ENCODE measurements around the gene MAP4.

The MAP4 gene

GRCh38 chr3:47871389-47871788, 144.8 kb downstream of the MAP4 start:
- WGBS, 2 experiments = 89 to 96% methylated on average over 2 of the region's 2 CpGs
- no peak overlapping the region for H3K27ac ChIP-seq (ENCODE audit: insufficient read depth, low read depth, low read length, poor library complexity, severe bottlenecking)

GRCh38 chr3:47870702-47871260, 145.4 kb downstream of the MAP4 start:
- peaks cover 18% of the 10 kb centered on the region for H3K4me1 ChIP-seq (ENCODE audit: control insufficient read depth, insufficient read depth, low read length)
- 96% methylated on average over 12 of the region's 12 CpGs for WGBS, 2 experiments
- H3K27ac ChIP-seq (ENCODE audit: insufficient read depth, low read depth, low read length, poor library complexity, severe bottlenecking) = no peak overlapping the region
- H3K27me3 ChIP-seq (ENCODE audit: control insufficient read depth, insufficient read depth, low read length, poor library complexity, severe bottlenecking) = no peaks in the 10 kb centered on the region
- peaks cover 37% of the 10 kb centered on the region for H3K36me3 ChIP-seq (ENCODE audit: control insufficient read depth, insufficient read depth, low read length)
- no peak overlapping the region for H3K4me3 ChIP-seq (ENCODE audit: insufficient read depth, low read depth, low read length)
- H3K9me3 ChIP-seq (ENCODE audit: control insufficient read depth, low read length) = no peaks in the 10 kb centered on the region

More at GRCh38 chr3:47871389-47871788, 144.8 kb downstream of the MAP4 start:
- Histone ChIP-seq H3K9me3 (ENCODE audit: control insufficient read depth, low read length) (no peaks in the 10 kb centered on the region), H3K4me3 (ENCODE audit: insufficient read depth, low read depth, low read length) (no peak overlapping the region), H3K4me1 (ENCODE audit: control insufficient read depth, insufficient read depth, low read length) (peaks cover 18% of the 10 kb centered on the region), H3K36me3 (ENCODE audit: control insufficient read depth, insufficient read depth, low read length) (peaks cover 37% of the 10 kb centered on the region), H3K27me3 (ENCODE audit: control insufficient read depth, insufficient read depth, low read length, poor library complexity, severe bottlenecking) (no peaks in the 10 kb centered on the region)

- WGBS, 2 experiments = 92 to 97% methylated on average over 3 of the region's 3 CpGs
- H3K36me3 ChIP-seq (ENCODE audit: control insufficient read depth, insufficient read depth, low read length) = peaks cover 37% of the 10 kb centered on the region
- H3K27ac ChIP-seq (ENCODE audit: insufficient read depth, low read depth, low read length, poor library complexity, severe bottlenecking) = no peak overlapping the region
- H3K9me3 ChIP-seq (ENCODE audit: control insufficient read depth, low read length) = no peaks in the 10 kb centered on the region
- peaks cover 16% of the 10 kb centered on the region for H3K4me1 ChIP-seq (ENCODE audit: control insufficient read depth, insufficient read depth, low read length)
- no peaks in the 10 kb centered on the region for H3K27me3 ChIP-seq (ENCODE audit: control insufficient read depth, insufficient read depth, low read length, poor library complexity, severe bottlenecking)
- H3K4me3 ChIP-seq (ENCODE audit: insufficient read depth, low read depth, low read length) = no peak overlapping the region
Measured at GRCh38 chr3:47870156-47870555, 146.1 kb downstream of the MAP4 start.

- WGBS, 2 experiments = 92 to 96% methylated on average over 2 of the region's 2 CpGs
- Histone ChIP-seq H3K9me3 (ENCODE audit: control insufficient read depth, low read length) (no peaks in the 10 kb centered on the region), H3K27me3 (ENCODE audit: control insufficient read depth, insufficient read depth, low read length, poor library complexity, severe bottlenecking) (no peaks in the 10 kb centered on the region), H3K4me1 (ENCODE audit: control insufficient read depth, insufficient read depth, low read length) (peaks cover 4% of the 10 kb centered on the region), H3K27ac (ENCODE audit: insufficient read depth, low read depth, low read length, poor library complexity, severe bottlenecking) (no peak overlapping the region), H3K36me3 (ENCODE audit: control insufficient read depth, insufficient read depth, low read length) (peaks cover 37% of the 10 kb centered on the region), H3K4me3 (ENCODE audit: insufficient read depth, low read depth, low read length) (no peak overlapping the region)
Measured at GRCh38 chr3:47868306-47868705, 147.9 kb downstream of the MAP4 start.

GRCh38 chr3:47867451-47868044, 148.7 kb downstream of the MAP4 start:
- Histone ChIP-seq H3K27ac (ENCODE audit: insufficient read depth, low read depth, low read length, poor library complexity, severe bottlenecking) (no peak overlapping the region), H3K9me3 (ENCODE audit: control insufficient read depth, low read length) (no peaks in the 10 kb centered on the region), H3K4me1 (ENCODE audit: control insufficient read depth, insufficient read depth, low read length) (peaks cover 4% of the 10 kb centered on the region), H3K4me3 (ENCODE audit: insufficient read depth, low read depth, low read length) (no peak overlapping the region), H3K27me3 (ENCODE audit: control insufficient read depth, insufficient read depth, low read length, poor library complexity, severe bottlenecking) (no peaks in the 10 kb centered on the region), H3K36me3 (ENCODE audit: control insufficient read depth, insufficient read depth, low read length) (peaks cover 37% of the 10 kb centered on the region)
- WGBS, 2 experiments = 94 to 95% methylated on average over 8 of the region's 8 CpGs

GRCh38 chr3:47865192-47865591, 151.0 kb downstream of the MAP4 start:
- Histone ChIP-seq H3K9me3 (ENCODE audit: control insufficient read depth, low read length) (no peaks in the 10 kb centered on the region), H3K27me3 (ENCODE audit: control insufficient read depth, insufficient read depth, low read length, poor library complexity, severe bottlenecking) (no peaks in the 10 kb centered on the region), H3K27ac (ENCODE audit: insufficient read depth, low read depth, low read length, poor library complexity, severe bottlenecking) (no peak overlapping the region), H3K36me3 (ENCODE audit: control insufficient read depth, insufficient read depth, low read length) (peaks cover 20% of the 10 kb centered on the region), H3K4me1 (ENCODE audit: control insufficient read depth, insufficient read depth, low read length) (peaks cover 4% of the 10 kb centered on the region), H3K4me3 (ENCODE audit: insufficient read depth, low read depth, low read length) (no peak overlapping the region)
- 68 to 78% methylated on average over 3 of the region's 3 CpGs for WGBS, 2 experiments

- Histone ChIP-seq H3K4me1 (ENCODE audit: control insufficient read depth, insufficient read depth, low read length) (peaks cover 4% of the 10 kb centered on the region), H3K27ac (ENCODE audit: insufficient read depth, low read depth, low read length, poor library complexity, severe bottlenecking) (peak overlapping the region; percentile 33), H3K27me3 (ENCODE audit: control insufficient read depth, insufficient read depth, low read length, poor library complexity, severe bottlenecking) (no peaks in the 10 kb centered on the region), H3K36me3 (ENCODE audit: control insufficient read depth, insufficient read depth, low read length) (peaks cover 16% of the 10 kb centered on the region), H3K4me3 (ENCODE audit: insufficient read depth, low read depth, low read length) (no peak overlapping the region), H3K9me3 (ENCODE audit: control insufficient read depth, low read length) (no peaks in the 10 kb centered on the region)
- 93 to 95% methylated on average over 12 of the region's 12 CpGs for WGBS, 2 experiments
Measured at GRCh38 chr3:47863391-47864128, 152.7 kb downstream of the MAP4 start.

- Histone ChIP-seq H3K27ac (ENCODE audit: insufficient read depth, low read depth, low read length, poor library complexity, severe bottlenecking) (no peak overlapping the region), H3K4me3 (ENCODE audit: insufficient read depth, low read depth, low read length) (no peak overlapping the region), H3K9me3 (ENCODE audit: control insufficient read depth, low read length) (no peaks in the 10 kb centered on the region), H3K4me1 (ENCODE audit: control insufficient read depth, insufficient read depth, low read length) (no peaks in the 10 kb centered on the region), H3K27me3 (ENCODE audit: control insufficient read depth, insufficient read depth, low read length, poor library complexity, severe bottlenecking) (no peaks in the 10 kb centered on the region), H3K36me3 (ENCODE audit: control insufficient read depth, insufficient read depth, low read length) (peaks cover 8% of the 10 kb centered on the region)
- 95 to 96% methylated on average over 4 of the region's 4 CpGs for WGBS, 2 experiments
Measured at GRCh38 chr3:47859956-47860605, 156.1 kb downstream of the MAP4 start.

GRCh38 chr3:47857151-47857550, 159.1 kb downstream of the MAP4 start:
- Histone ChIP-seq H3K27ac (ENCODE audit: insufficient read depth, low read depth, low read length, poor library complexity, severe bottlenecking) (no peak overlapping the region), H3K9me3 (ENCODE audit: control insufficient read depth, low read length) (no peaks in the 10 kb centered on the region), H3K4me3 (ENCODE audit: insufficient read depth, low read depth, low read length) (no peak overlapping the region), H3K36me3 (ENCODE audit: control insufficient read depth, insufficient read depth, low read length) (peaks cover 14% of the 10 kb centered on the region), H3K27me3 (ENCODE audit: control insufficient read depth, insufficient read depth, low read length, poor library complexity, severe bottlenecking) (no peaks in the 10 kb centered on the region), H3K4me1 (ENCODE audit: control insufficient read depth, insufficient read depth, low read length) (no peaks in the 10 kb centered on the region)
- WGBS, 2 experiments = 94 to 96% methylated on average over 2 of the region's 2 CpGs

- Histone ChIP-seq H3K27ac (ENCODE audit: insufficient read depth, low read depth, low read length, poor library complexity, severe bottlenecking) (no peak overlapping the region), H3K4me3 (ENCODE audit: insufficient read depth, low read depth, low read length) (no peak overlapping the region), H3K36me3 (ENCODE audit: control insufficient read depth, insufficient read depth, low read length) (peaks cover 18% of the 10 kb centered on the region), H3K27me3 (ENCODE audit: control insufficient read depth, insufficient read depth, low read length, poor library complexity, severe bottlenecking) (no peaks in the 10 kb centered on the region), H3K9me3 (ENCODE audit: control insufficient read depth, low read length) (no peaks in the 10 kb centered on the region), H3K4me1 (ENCODE audit: control insufficient read depth, insufficient read depth, low read length) (no peaks in the 10 kb centered on the region)
- 94 to 96% methylated on average over 11 of the region's 11 CpGs for WGBS, 2 experiments
Measured at GRCh38 chr3:47856669-47857068, 159.5 kb downstream of the MAP4 start.

Data from ectodermal cell (in vitro differentiated cells).